Motor neuron (in vitro differentiated cells): Measurements from ENCODE around the gene JAK3. TPM values are rescaled to one million over a fixed set of nuclear protein-coding genes. Genes with fewer than 3 reads are reported as not detected.

ENCODE experiments used
- ATAC-seq, 8 experiments: fragments of 200-7000 bp; cut with Tn5 transposase; replicated peaks in 6 of 8; 2 replicates each; pipeline ENCODE4 v1.8.0; 2021; ENCODE audit warnings: mild to moderate bottlenecking in 8 of 8, moderate library complexity in 8 of 8
- H3K27ac ChIP-seq, 2 donors: fragments of 250-450 bp; sonication (Bioruptor Pico); 2 replicates each; pipeline ENCODE4 v1.9.0; 2021; ENCODE audit warnings: antibody characterized with exemption in 2 of 2, mild to moderate bottlenecking in 2 of 2, moderate library complexity in 1 of 2
- H3K4me1 ChIP-seq, 2 donors: fragments of 250-450 bp; sonication (Bioruptor Pico); replicated peaks in 1 of 2; 2 replicates each; pipeline ENCODE4 v1.6.1; 2021; ENCODE audit warnings: antibody characterized with exemption in 2 of 2, mild to moderate bottlenecking in 2 of 2, moderate library complexity in 1 of 2
- H3K4me3 ChIP-seq, 5 donors: fragments of 250-450 bp; sonication (Bioruptor Pico); 2 replicates each; pipeline ENCODE4 v1.9.0; 2021; ENCODE audit warnings: antibody characterized with exemption in 5 of 5, mild to moderate bottlenecking in 5 of 5, moderate library complexity in 4 of 5
- WGBS, 10 experiments: fragments of 450-650 bp; shearing (Covaris generic); methylation state at CpG; one replicate each; pipeline ENCODE4 v1.0.0; 2022; 5-methylcytosine and 5-hydroxymethylcytosine counted together
- in situ Hi-C, 9 experiments: fragments of 400-800 bp; cut with MboI; loops; one replicate each; pipeline ENCODE4 v1.15.0; 2021; ENCODE audit warnings: low sequenced_read_pairs in 9 of 9, low pct_unique_long_range_greater_than_20kb in 2 of 9; ENCODE audit not compliant: unreplicated experiment in 9 of 9
- total RNA-seq, 8 experiments: library from RNA; unstranded; fragments of 300-600 nt; gene quantifications; 2 replicates each; pipeline versions ENCODE4 v1.2.3 to v1.2.4, GENCODE V29; 2022

JAK3 gene
- total RNA-seq, 8 experiments from 2014 or later: 1.2 to 9.8 (median 2.8) TPM

DNA sequence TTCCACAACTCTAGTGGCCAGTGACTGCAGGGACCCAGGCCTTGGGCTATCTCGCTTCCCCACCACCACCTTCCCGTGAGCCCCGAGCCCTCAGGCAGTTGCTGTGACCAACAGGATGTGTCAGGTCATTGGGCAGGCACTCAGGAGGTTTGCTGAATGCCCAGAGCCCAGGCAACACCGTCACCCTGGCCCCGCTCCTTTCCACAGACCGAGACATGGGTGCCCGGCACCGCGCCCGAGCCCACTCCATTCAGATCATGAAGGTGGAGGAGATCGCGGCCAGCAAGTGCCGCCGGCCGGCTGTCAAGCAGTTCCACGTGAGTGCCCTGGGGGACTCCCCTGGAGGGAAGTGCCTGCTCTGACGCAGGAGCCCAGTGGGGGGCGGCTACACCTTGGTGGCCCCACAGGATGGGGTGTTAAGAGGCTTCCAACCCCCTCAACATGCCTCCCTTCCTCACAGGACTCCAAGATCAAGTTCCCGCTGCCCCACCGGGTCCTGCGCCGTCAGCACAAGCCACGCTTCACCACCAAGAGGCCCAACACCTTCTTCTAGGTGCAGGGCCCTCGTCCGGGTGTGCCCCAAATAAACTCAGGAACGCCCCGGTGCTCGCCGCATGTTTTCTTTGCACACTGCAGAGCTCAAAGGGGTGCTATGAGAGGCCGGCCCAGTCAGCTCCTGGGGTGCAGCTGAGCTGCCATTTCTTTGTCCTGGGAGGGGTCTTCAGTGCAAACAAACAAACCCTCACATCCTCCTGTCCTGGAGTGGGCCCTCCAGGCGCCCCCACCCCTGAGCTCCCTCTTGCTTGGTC lies 15.1 kb upstream of the JAK3 start:
- H3K27ac ChIP-seq: no peak overlapping the region
- in situ Hi-C loops: no loop called here
- ATAC-seq: no peak
- H3K4me1 ChIP-seq: peaks cover 10 to 11% of the 10 kb centered on the region in 2 donors
- H3K4me3 ChIP-seq: no peak overlapping the region
- 60 to 83% methylated on average over 1 to 8 of the region's 31 CpGs; no CpG with 5 or more reads in 8 of the 10 experiments for WGBS, 10 experiments

DNA sequence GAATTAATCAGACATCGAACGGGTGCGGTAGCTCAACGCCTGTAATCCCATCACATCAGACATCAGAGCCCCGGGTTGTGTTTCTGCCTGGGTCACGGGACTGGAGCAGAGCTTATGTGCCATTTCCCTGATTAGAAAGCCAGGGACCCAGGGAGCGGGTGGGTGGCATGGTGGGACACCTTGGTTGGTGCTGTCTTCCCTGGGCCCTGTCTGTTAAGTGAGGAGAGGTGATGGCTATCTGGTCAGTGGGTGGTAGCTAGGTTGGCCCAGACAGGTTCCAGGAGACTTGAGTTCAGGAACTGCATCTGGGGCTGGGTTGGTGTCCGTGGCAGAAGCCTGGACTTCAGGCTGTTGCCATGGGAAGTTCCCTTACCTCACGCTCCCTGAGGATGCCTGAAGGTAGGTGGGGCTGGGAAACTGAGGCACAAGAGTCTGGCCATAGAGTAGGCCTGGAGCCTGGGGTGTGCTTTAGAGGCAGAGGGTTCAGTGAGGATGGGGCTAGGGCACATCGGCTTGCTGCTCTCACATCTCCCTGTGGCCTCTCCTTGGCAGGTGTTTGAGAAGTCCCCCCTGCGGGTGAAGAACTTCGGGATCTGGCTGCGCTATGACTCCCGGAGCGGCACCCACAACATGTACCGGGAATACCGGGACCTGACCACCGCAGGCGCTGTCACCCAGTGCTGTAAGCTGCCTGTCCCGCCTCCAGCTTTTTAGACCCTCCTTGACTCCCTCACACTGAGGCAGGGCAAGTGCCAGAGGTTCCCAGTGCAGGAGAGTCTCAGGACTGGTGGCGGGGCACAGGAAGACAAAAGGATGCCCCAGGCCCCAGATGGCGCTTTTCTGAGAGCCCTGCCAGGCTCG lies 14.0 kb upstream of the JAK3 start:
- no peak overlapping the region for H3K27ac ChIP-seq
- WGBS, 10 experiments: 90 to 100% (median 100%) methylated on average over 1 to 2 of the region's 23 CpGs; no CpG with 5 or more reads in 7 of the 10 experiments
- ATAC-seq: no peak
- in situ Hi-C loops: no loop called here
- peaks cover 10 to 11% of the 10 kb centered on the region in 2 donors for H3K4me1 ChIP-seq
- peak overlapping the region in 3 of 5 donors; percentile 88 to 95 (median 90) for H3K4me3 ChIP-seq

DNA sequence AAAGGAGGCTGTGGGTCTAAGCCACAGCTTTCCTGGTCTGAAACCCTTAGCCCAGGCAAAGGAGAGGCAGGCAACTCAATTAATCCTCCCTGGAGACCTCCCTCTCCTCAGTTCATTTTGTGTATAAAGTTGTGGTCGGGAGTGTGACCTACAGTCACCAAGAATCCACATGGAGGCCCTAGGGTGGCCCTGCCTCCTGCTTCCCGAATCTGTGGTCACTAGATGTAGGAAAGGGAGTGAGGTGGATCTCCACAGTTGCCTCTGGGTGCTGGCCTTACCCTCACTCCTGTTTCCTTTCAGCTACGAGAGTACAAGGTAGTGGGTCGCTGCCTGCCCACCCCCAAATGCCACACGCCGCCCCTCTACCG lies 13.2 kb upstream of the JAK3 start:
- H3K27ac ChIP-seq: peak overlapping the region in 1 of 2 donors; percentile 95
- 53% methylated on average over 2 of the region's 7 CpGs; no CpG with 5 or more reads in 9 of the 10 experiments for WGBS, 10 experiments
- no peak for ATAC-seq
- peak overlapping the region; percentile 82 to 97 (median 90) for H3K4me3 ChIP-seq
- in situ Hi-C loops: no loop called here
- peaks cover 10 to 11% of the 10 kb centered on the region in 2 donors for H3K4me1 ChIP-seq

DNA sequence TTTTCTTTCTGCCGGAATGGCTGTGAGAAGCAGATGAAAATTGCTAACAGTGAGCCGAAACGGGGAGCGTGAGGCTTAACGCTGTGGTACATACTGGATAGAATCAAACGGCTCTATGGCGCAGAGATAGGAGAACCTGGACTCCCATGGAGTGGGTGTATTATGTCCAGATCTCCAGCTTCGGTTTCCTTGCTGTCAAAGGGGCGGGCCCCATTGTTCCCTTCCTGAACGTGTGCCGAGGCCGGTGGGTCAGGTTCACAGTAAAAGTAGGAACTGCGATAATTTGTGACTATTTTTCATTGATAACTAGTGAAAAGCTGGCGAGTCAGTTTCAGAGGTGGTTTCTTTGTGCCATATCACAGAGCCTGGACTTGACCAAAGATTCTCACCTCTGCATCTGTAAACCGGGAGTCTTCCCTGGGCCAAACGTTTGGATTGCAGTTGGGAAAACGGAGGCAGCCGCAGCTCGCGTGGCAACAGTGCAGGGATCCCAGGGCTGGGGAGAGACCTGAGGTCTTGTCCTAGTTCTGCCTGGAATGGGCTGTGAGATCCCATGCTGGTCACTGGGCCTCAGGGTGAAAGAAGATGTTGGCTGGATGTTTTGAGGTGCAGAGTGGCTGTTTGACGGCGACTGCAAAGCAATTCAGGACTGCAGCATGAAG lies 12.7 kb upstream of the JAK3 start:
- in situ Hi-C loops: no loop called here
- 0 to 2% (median 0%) methylated on average over 1 to 16 of the region's 22 CpGs; no CpG with 5 or more reads in 2 of the 10 experiments for WGBS, 10 experiments
- H3K27ac ChIP-seq: peak overlapping the region; percentile 74 to 95

DNA sequence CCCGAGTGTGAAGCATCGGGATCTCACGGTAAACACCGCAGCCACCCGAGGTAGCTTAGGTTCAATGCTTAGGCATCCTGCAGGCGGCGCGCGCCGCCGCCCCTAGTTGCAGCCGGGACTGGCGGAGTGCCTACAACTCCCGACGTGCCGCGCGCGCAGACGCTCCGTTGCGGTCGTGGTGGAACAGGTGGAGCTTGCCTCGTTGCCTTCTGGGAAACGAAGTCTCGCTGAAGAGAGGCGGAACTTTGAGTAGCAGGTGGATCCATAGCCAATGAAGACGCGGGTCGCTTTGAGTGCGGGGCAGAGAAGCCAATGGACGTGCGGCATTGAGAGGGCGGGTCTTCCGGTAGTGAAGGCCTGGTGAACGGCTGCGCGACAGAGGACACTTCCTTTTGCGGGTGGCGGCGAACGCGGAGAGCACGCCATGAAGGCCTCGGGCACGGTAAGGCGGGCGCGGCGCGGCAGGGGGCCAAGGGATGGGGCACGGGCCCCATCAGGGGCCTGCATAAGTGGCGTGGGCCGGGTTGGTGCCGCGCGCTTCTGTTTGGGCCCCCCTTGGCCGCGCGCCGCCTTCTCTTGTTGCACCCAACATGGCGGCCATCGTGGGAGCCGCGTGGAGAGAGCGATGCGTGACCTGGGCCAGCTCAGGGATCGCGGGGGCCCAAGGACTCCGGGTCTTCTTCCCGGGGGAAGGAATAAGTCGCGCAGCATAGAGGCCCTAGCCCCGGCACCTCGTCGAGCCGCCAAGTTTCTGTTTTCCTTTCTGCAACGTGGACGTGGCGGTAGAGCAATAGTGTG lies 11.9 kb upstream of the JAK3 start, which contains the start of gene RPL18A:
RPL18A (plus strand) TSS at position 378 of the 798 bp plus-strand sequence; CDS start at position 425, 47 bp downstream.
- H3K4me3 ChIP-seq: peak within 1 kb of the TSS; percentile 82 to 97 (median 90)
- peak within 1 kb of the TSS; percentile 74 to 95 for H3K27ac ChIP-seq
- peaks cover 10 to 11% of the 10 kb centered on the region in 2 donors for H3K4me1 ChIP-seq
- WGBS, 10 experiments: 0 to 1% (median 0%) methylated on average over 4 to 26 of the region's 80 CpGs; no CpG with 5 or more reads in 3 of the 10 experiments
- ATAC-seq: peak; percentile 84 to 95 (median 93)
- in situ Hi-C loops: loop anchor here in 1 of 9 experiments (10.0 kb wide), 1 partner anchor 85 kb away; no protein-coding TSS in a partner anchor

More for the DNA sequence above, 12.7 kb upstream of the JAK3 start:
- peaks cover 10 to 11% of the 10 kb centered on the region in 2 donors for H3K4me1 ChIP-seq
- peak in 2 of 8 experiments; percentile 0 to 1 for ATAC-seq
- H3K4me3 ChIP-seq: peak overlapping the region; percentile 82 to 97 (median 90)

DNA sequence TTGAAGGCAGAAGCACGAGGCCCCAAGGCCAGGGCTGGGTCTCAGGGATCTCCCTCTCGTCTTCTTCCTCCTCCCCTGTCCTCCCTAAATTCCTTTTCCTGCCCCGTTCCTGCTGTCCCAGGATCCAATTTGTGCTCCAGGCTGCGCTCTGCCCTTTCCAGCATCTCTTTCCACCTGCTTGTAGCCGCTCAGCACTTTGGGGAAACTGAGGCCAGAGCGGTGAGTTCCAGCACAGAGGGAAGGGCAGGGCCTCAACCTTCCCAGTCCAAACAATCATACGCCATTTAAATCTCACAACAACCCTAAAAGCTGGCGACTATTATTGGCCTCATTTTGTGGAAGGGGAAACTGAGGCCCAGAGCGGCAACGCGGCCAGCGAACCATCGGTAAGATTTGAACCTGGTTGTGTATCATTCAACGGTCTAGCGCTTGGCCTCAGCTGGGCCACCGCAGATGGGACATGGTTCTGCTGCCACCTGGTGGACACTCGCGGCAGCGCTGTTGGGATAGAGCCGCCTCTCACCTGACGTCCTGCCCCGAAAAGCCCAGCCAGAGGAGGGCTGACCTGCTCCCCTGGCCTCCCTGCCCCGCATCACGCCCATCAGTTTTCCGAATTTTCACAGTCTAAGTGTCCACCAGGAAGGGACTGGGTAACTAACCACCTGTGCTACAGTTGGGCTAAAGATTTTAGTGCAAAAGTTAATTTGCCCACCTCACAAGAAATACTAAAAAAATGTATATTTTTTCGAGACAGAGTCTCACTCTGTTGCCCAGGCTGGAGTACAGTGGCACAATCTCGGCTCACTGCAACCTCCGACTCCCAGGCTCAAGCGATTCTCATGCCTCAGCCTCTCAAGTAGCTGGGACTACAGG lies 7.7 kb upstream of the JAK3 start:
- ATAC-seq: peak; percentile 11 to 39 (median 16)
- in situ Hi-C loops: loop anchor here in 1 of 9 experiments (10.0 kb wide), 1 partner anchor 81 kb away; no protein-coding TSS in a partner anchor
- H3K27ac ChIP-seq: no peak overlapping the region
- WGBS, 10 experiments: 0 to 22% (median 8%) methylated on average over 3 to 19 of the region's 29 CpGs; no CpG with 5 or more reads in 3 of the 10 experiments
- H3K4me3 ChIP-seq: no peak overlapping the region
- peaks cover 2 to 3% of the 10 kb centered on the region in 2 donors for H3K4me1 ChIP-seq

DNA sequence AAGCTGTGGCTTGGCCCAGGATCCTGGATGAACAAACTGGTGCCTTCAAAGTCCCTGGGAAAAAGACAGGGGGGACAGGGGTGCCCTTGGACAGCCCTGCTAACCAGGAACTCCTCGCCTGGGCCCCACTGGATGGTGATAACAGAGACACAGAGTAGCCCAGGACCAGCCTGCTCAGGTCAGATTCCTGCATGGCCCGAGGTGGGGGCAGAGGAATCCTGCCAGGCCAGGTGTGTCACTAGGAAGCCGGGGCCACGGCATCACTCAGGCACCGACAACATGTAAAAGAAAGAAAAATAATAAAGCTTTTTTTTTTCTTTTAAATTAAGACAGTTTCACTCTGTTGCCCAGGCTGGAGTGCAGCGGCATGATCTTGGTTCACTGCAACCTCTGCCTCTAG lies 6.3 kb upstream of the JAK3 start:
- peaks cover under 1 to 1% of the 10 kb centered on the region in 2 donors for H3K4me1 ChIP-seq
- no peak for ATAC-seq
- in situ Hi-C loops: loop anchor here in 1 of 9 experiments (10.0 kb wide), 1 partner anchor 79 kb away; no protein-coding TSS in a partner anchor
- 50 to 90% (median 60%) methylated on average over 1 to 6 of the region's 6 CpGs; no CpG with 5 or more reads in 5 of the 10 experiments for WGBS, 10 experiments
- no peak overlapping the region for H3K27ac ChIP-seq
- H3K4me3 ChIP-seq: no peak overlapping the region

DNA sequence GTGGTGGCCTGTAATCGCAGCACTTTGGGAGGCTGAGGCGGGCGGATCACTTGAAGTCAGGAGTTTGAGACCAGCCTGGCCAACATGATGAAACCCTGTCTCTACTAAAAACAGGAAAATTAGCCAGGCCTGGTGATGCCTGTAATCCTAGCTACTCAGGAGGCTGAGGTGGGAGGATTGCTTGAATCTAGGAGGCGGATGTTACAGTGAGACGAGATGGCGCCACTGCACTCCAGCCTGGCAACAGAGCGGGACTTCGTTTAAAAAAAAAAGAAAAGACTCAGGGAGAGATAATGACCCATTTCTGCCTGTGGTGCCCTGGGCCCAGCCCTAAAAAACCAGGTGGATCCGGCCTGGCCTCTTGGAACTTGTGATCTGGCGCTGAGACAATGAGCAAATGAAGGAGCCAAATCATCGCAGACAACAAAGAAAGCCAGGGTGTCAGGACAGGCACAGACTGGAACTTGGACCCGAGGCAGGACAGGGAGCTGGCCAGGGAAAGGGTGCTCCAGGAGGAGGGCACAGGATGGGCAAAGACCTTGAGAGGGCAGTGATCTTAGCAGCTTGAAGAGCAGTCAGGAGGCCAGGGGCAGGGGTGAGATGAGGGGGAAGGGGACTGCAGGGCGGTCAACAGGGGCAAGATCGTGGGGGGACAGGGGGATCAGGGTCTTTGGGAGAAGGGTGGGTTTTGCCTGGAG lies 962 bp upstream of the JAK3 start:
- peak in 4 of 8 experiments; percentile 10 to 30 (median 12) for ATAC-seq
- 83 to 100% (median 92%) methylated on average over 2 to 11 of the region's 14 CpGs; no CpG with 5 or more reads in 1 of the 10 experiments for WGBS, 10 experiments
- in situ Hi-C loops: no loop called here
- H3K27ac ChIP-seq: no peak overlapping the region
- H3K4me3 ChIP-seq: no peak overlapping the region
- peaks cover 3 to 7% of the 10 kb centered on the region in 2 donors for H3K4me1 ChIP-seq

DNA sequence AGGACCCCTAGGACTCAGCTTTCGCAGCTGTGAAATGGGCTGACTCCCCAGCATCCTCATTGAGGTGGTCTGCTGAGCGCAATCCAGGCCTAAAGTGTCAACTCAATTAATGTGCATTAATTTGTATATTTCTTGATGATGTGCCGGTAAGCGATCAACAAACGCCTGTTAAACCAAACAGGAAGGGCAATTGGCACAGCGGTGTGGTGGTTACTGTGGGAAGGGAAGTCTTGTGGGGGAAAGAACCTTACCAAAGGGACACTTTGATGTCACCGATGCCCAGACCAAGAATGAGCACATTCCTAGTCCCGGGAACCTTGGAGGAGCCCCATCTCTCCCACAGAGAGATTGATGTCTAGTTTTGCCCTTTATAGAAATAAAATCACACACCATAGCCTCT lies 1.6 kb downstream of the JAK3 start:
- 73 to 100% (median 88%) methylated on average over 1 to 6 of the region's 8 CpGs; no CpG with 5 or more reads in 2 of the 10 experiments for WGBS, 10 experiments

DNA sequence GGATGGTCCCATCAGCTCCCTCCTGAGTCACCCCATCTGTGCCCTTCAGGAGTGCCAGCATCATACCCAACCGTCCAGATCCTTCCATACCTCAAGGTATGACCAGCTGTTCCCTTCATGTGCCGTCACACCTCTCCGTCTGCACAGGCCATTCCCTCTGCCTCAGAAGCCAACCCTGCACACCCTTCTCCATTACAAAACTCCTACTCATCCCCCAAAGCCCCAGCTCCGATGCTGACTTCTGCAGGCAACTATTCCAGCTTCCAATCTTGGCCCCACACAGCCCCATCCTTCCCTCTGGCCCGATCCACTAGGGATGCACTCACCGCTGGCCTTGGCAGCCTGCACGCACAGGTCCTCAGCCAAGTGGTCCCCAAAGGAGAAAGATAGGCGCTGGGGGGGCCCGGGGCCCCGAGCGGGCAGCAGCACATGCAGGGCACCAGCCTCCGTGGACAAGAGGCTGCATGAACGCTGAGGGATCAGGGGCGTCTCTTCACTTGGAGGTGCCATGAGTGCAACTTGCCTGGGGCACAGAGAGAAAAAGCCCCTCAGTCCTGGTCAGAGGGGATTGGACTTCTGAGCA lies 3.8 kb downstream of the JAK3 start:
- in situ Hi-C loops: no loop called here
- no peak for ATAC-seq
- Histone ChIP-seq H3K27ac (no peak overlapping the region), H3K4me1 (peaks cover 12 to 23% of the 10 kb centered on the region in 2 donors), H3K4me3 (no peak overlapping the region)
- 70 to 100% (median 80%) methylated on average over 1 to 9 of the region's 14 CpGs; no CpG with 5 or more reads in 5 of the 10 experiments for WGBS, 10 experiments

More for the DNA sequence above, 1.6 kb downstream of the JAK3 start:
- in situ Hi-C loops: no loop called here
- H3K4me3 ChIP-seq: no peak overlapping the region
- H3K27ac ChIP-seq: no peak overlapping the region
- no peak for ATAC-seq
- H3K4me1 ChIP-seq: peaks cover 12 to 19% of the 10 kb centered on the region in 2 donors
